ENCODE results near the gene SLC12A2. TPM values are rescaled to one million over a fixed set of nuclear protein-coding genes. Genes with fewer than 3 reads are reported as not detected.
A peak's percentile ranks its signal among the peaks of the same experiment; 100 is the strongest.

SLC12A2 gene
- total and polyA plus RNA-seq, 2 experiments from 2014 or later: 8.1 to 21.3 TPM

DNA sequence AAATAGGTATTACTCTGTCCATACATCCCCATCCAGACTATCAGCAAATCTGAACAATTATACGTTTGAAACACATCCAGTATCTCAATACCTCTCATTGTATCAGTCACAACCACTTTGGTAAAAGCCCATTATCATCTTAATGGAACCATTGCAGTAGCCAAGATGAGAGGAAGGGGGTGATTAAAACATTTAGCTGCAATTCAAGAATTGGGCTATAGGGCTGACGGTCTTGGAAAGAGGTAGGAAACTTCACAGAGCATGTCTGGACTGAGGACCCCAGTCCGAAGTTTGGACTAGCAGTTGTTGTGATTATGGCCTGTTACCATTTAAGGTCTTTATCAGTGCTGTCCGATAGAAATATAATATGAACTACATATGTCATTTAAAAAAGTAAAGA is 8.6 kb downstream of the SLC12A2 start:
- Mint-ChIP-seq H3K4me3 (no peak overlapping the region), H3K36me3 (ENCODE audit: low read depth) (peaks cover 4% of the 10 kb centered on the region; the same call in 2 of the 3 replicates), H3K27me3 (ENCODE audit: insufficient read depth, low read depth, poor library complexity) (peaks cover 4% of the 10 kb centered on the region), H3K4me1 (peaks cover 29% of the 10 kb centered on the region), H3K9me3 (peaks cover 6% of the 10 kb centered on the region; the same call in 2 of the 3 replicates), H3K27ac (no peak overlapping the region)
- Histone ChIP-seq H3K27ac (ENCODE audit: low read depth) (no peak overlapping the region), H4K20me1 (replicated peaks; ENCODE audit: insufficient read depth) (peaks cover 1% of the 10 kb centered on the region; the same call in 1 of the 2 replicates), H3K4me1 (ENCODE audit: insufficient read depth) (peaks cover 24% of the 10 kb centered on the region), H2AFZ (no peak overlapping the region), H3K36me3 (ENCODE audit: insufficient read depth) (peaks cover under 1% of the 10 kb centered on the region; the same call in 1 of the 2 replicates), H3K79me2 (replicated peaks; ENCODE audit: insufficient read depth) (peaks cover 63% of the 10 kb centered on the region), H3K9me2 (ENCODE audit: insufficient read depth) (no peaks in the 10 kb centered on the region), H3K27me3 (ENCODE audit: insufficient read depth) (no peaks in the 10 kb centered on the region), H3K4me3 (no peak overlapping the region), H3F3A (replicated peaks; ENCODE audit: low read depth) (no peaks in the 10 kb centered on the region), H3K4me2 (peak overlapping the region; percentile 28; the same call in 1 of the 2 replicates)
- TF ChIP-seq CREB1 (CRISPR knock-in tag; IDR thresholded peaks at IDR 0.05; ENCODE audit: low read depth) (no peak), STAT1 (IDR thresholded peaks at IDR 0.05; ENCODE audit: unreplicated experiment) (no peak), ZNF114 (CRISPR knock-in tag; IDR thresholded peaks at IDR 0.05) (no peak)
- TF ChIP-seq, protein P1, sequence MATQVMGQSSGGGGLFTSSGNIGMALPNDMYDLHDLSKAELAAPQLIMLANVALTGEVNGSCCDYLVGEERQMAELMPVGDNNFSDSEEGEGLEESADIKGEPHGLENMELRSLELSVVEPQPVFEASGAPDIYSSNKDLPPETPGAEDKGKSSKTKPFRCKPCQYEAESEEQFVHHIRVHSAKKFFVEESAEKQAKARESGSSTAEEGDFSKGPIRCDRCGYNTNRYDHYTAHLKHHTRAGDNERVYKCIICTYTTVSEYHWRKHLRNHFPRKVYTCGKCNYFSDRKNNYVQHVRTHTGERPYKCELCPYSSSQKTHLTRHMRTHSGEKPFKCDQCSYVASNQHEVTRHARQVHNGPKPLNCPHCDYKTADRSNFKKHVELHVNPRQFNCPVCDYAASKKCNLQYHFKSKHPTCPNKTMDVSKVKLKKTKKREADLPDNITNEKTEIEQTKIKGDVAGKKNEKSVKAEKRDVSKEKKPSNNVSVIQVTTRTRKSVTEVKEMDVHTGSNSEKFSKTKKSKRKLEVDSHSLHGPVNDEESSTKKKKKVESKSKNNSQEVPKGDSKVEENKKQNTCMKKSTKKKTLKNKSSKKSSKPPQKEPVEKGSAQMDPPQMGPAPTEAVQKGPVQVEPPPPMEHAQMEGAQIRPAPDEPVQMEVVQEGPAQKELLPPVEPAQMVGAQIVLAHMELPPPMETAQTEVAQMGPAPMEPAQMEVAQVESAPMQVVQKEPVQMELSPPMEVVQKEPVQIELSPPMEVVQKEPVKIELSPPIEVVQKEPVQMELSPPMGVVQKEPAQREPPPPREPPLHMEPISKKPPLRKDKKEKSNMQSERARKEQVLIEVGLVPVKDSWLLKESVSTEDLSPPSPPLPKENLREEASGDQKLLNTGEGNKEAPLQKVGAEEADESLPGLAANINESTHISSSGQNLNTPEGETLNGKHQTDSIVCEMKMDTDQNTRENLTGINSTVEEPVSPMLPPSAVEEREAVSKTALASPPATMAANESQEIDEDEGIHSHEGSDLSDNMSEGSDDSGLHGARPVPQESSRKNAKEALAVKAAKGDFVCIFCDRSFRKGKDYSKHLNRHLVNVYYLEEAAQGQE (IDR thresholded peaks at IDR 0.05; ENCODE audit: unreplicated experiment): no peak
- TF ChIP-seq, protein P2, sequence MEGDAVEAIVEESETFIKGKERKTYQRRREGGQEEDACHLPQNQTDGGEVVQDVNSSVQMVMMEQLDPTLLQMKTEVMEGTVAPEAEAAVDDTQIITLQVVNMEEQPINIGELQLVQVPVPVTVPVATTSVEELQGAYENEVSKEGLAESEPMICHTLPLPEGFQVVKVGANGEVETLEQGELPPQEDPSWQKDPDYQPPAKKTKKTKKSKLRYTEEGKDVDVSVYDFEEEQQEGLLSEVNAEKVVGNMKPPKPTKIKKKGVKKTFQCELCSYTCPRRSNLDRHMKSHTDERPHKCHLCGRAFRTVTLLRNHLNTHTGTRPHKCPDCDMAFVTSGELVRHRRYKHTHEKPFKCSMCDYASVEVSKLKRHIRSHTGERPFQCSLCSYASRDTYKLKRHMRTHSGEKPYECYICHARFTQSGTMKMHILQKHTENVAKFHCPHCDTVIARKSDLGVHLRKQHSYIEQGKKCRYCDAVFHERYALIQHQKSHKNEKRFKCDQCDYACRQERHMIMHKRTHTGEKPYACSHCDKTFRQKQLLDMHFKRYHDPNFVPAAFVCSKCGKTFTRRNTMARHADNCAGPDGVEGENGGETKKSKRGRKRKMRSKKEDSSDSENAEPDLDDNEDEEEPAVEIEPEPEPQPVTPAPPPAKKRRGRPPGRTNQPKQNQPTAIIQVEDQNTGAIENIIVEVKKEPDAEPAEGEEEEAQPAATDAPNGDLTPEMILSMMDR (conservative IDR thresholded peaks at IDR 0.05; ENCODE audit: low read depth in 2 of 2): peak in 1 of 2 experiments; percentile 35; a peak in 2 of 4 replicates
- DNase-seq (ENCODE audit: low spot score) (peak; percentile 42), ATAC-seq (peak; percentile 60; the same call in 2 of the 3 replicates)

DNA sequence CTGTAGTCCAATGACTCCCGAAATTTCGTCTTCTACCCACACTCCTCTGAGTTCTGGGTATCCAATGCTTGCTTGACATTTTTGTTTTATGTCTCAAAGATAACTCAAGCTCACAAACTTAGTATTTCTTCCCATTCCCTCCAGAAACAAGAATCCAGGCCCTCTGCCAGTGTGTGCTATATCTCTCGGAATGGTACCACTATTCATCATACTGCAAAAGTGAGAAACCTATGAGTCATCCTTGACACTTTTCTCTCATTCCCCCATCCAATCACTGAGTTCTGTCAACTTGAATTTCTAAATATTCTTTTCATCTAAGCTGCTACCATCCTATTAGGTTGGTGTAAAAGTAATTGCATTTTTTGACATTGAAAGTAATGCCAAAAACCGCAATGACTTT is 9.8 kb downstream of the SLC12A2 start:
- peaks cover 24% of the 10 kb centered on the region for H3K4me1 ChIP-seq (ENCODE audit: insufficient read depth)
- H3K27ac Mint-ChIP-seq: no peak overlapping the region
- DNase-seq (ENCODE audit: low spot score) (no peak), ATAC-seq (no peak)
- peaks cover 9% of the 10 kb centered on the region; the same call in 1 of the 2 replicates for H3K36me3 ChIP-seq (ENCODE audit: insufficient read depth)
- H4K20me1 ChIP-seq (replicated peaks; ENCODE audit: insufficient read depth): no peaks in the 10 kb centered on the region; the same call in 1 of the 2 replicates
- H3K4me3 ChIP-seq: no peak overlapping the region
- no peaks in the 10 kb centered on the region for H3K27me3 Mint-ChIP-seq (ENCODE audit: insufficient read depth, low read depth, poor library complexity)
- no peaks in the 10 kb centered on the region for H3K27me3 ChIP-seq (ENCODE audit: insufficient read depth)
- H3K4me2 ChIP-seq: no peak overlapping the region
- H3K9me3 Mint-ChIP-seq: peaks cover 18% of the 10 kb centered on the region
- H3K79me2 ChIP-seq (replicated peaks; ENCODE audit: insufficient read depth): peaks cover 62% of the 10 kb centered on the region
- H3K9me2 ChIP-seq (ENCODE audit: insufficient read depth): no peaks in the 10 kb centered on the region
- no peaks in the 10 kb centered on the region for H3F3A ChIP-seq (replicated peaks; ENCODE audit: low read depth)
- H3K4me3 Mint-ChIP-seq: no peak overlapping the region
- peaks cover 16% of the 10 kb centered on the region; the same call in 2 of the 3 replicates for H3K36me3 Mint-ChIP-seq (ENCODE audit: low read depth)
- no peak overlapping the region for H2AFZ ChIP-seq
- no peak overlapping the region for H3K27ac ChIP-seq (ENCODE audit: low read depth)
- H3K4me1 Mint-ChIP-seq: peaks cover 24% of the 10 kb centered on the region
- TF ChIP-seq POLR2AphosphoS5 (IDR thresholded peaks at IDR 0.05; ENCODE audit: low read depth) (no peak), EZH2phosphoT487 (IDR thresholded peaks at IDR 0.05; ENCODE audit: unreplicated experiment) (no peak), ZNF114 (CRISPR knock-in tag; IDR thresholded peaks at IDR 0.05) (no peak), JUNB (IDR thresholded peaks at IDR 0.05; ENCODE audit: unreplicated experiment) (no peak), EZH2 (IDR thresholded peaks at IDR 0.05; ENCODE audit: low read depth, unreplicated experiment) (no peak), NANOG (IDR thresholded peaks at IDR 0.05; ENCODE audit: borderline replicate concordance) (no peak), STAT1 (IDR thresholded peaks at IDR 0.05; ENCODE audit: unreplicated experiment) (no peak)
- TF ChIP-seq, protein P2 (conservative IDR thresholded peaks at IDR 0.05; ENCODE audit: low read depth in 2 of 2): no peak
- TF ChIP-seq, protein P1 (IDR thresholded peaks at IDR 0.05; ENCODE audit: unreplicated experiment): no peak

Measured in GM23338 (cell line).